ENCODE data around the gene AK1.

AK1 gene

DNA sequence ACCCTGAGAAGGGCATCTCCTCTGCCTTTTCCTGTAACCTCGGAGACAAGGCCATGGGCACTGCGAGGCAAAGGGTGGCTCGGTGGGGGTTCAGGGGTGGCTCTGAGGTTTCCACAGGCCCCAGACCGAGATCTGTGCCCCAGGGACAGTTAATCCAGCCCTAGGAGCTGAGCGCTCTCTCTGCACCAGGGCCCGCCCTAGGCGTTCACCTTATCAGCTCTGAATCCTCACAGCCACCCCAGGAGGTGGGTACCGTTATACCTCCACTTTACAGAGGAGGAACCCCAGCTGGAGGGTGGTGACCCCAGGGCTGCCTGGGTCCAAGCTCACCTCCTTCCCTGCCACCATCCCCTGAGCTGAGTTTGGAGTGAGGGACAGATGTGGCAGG, 20.8 kb downstream of the AK1 start:
- no peaks in the 10 kb centered on the region for H3K9me3 ChIP-seq
- H3K27ac ChIP-seq = peak overlapping the region; percentile 80 to 82
- no peaks in the 10 kb centered on the region for H3K27me3 ChIP-seq
- no peaks in the 10 kb centered on the region for H3K36me3 ChIP-seq
- intact Hi-C loops (cut with DNase I; ENCODE audit: low total_unique reads) = no loop called here
- TF ChIP-seq, protein P1, sequence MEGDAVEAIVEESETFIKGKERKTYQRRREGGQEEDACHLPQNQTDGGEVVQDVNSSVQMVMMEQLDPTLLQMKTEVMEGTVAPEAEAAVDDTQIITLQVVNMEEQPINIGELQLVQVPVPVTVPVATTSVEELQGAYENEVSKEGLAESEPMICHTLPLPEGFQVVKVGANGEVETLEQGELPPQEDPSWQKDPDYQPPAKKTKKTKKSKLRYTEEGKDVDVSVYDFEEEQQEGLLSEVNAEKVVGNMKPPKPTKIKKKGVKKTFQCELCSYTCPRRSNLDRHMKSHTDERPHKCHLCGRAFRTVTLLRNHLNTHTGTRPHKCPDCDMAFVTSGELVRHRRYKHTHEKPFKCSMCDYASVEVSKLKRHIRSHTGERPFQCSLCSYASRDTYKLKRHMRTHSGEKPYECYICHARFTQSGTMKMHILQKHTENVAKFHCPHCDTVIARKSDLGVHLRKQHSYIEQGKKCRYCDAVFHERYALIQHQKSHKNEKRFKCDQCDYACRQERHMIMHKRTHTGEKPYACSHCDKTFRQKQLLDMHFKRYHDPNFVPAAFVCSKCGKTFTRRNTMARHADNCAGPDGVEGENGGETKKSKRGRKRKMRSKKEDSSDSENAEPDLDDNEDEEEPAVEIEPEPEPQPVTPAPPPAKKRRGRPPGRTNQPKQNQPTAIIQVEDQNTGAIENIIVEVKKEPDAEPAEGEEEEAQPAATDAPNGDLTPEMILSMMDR (IDR thresholded peaks at IDR 0.05) = no peak
- no peak overlapping the region for H3K4me3 ChIP-seq
- H3K4me1 ChIP-seq = peaks cover 5 to 88% (median 46%) of the 10 kb centered on the region in 4 donors
- no peak for DNase-seq

DNA sequence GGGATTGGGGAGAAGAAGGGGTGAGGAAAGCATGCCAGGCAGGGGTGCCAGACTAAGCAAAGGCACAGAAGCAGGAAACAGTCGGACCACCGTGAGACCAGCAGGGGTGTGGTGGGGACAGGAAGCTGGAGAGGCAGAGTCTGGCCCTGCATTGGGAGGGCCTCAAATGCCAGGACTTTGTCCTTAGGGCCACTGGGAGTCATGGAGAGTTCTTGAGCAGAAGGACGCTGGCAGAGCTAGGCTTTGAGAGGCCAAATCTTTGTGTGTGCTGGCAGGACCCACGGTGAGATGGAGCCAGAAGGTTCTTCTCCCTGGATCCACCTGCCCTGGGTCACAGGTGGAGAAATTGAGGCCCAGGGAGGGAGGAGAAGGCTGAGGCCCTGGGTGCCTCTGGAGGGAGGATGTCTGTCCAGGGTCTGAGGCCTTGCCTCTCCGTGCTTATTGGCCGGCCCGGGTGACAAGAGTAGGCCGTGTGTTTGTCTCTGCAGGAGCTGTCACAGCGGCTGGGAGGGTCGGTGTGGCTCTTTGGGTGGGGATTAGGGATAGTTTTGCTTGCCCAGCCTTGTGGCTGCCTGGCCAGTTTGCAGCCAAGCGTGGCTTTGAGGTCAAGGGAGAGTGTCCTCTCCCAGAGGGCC, 21.3 kb downstream of the AK1 start:
- intact Hi-C loops (cut with DNase I; ENCODE audit: low total_unique reads) = no loop called here
- Histone ChIP-seq H3K27ac (peak overlapping the region; percentile 80 to 82), H3K9me3 (no peaks in the 10 kb centered on the region), H3K4me1 (peaks cover 5 to 84% (median 48%) of the 10 kb centered on the region in 4 donors), H3K4me3 (no peak overlapping the region), H3K36me3 (no peaks in the 10 kb centered on the region), H3K27me3 (no peaks in the 10 kb centered on the region)
- TF ChIP-seq, protein P1 (IDR thresholded peaks at IDR 0.05) = no peak
- no peak for DNase-seq

DNA sequence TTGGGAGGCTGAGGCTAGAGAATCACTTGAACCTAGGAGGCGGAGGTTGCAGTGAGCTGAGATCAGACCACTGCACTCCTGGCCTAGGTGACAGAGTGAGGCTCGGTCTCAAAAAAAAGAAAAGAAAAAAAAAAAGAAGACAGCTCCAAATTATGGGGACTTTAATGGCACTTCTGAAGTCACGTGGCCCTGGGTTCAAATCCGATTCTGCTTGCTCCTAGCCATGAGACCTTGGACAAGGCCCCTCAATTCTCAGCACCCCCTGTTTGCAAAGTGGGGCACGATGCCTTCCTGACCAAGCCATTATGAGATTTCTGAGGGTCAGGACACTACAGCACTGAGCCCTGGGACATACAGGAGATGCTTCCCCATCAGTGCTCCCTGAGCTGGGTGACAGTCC, 22.0 kb downstream of the AK1 start:
- Histone ChIP-seq H3K9me3 (no peaks in the 10 kb centered on the region), H3K4me3 (no peak overlapping the region), H3K4me1 (peaks cover 5 to 78% (median 50%) of the 10 kb centered on the region in 4 donors), H3K27me3 (no peaks in the 10 kb centered on the region), H3K27ac (peak overlapping the region; percentile 80 to 82), H3K36me3 (no peaks in the 10 kb centered on the region)
- TF ChIP-seq, protein P1 (IDR thresholded peaks at IDR 0.05) = no peak
- DNase-seq = no peak
- intact Hi-C loops (cut with DNase I; ENCODE audit: low total_unique reads) = no loop called here

DNA sequence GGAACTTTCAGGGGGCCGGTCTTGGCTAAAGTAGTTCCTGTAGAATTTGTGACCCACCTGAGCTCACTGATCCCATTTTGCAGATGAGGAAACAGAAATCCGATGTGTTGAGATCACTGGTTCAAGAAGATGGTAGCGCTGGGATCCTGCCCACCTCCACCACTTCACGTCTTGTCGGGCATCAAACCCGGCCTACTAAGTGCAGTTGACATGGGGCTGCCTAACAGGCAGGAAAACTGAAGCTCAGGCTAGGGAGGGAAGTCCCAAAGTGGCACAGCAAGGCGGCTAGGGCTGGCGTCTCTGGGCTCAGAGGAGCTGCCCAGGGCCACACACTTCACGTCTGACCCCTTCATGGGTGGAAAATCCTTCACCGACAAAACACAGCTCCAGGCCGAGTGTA, 22.5 kb downstream of the AK1 start:
- Histone ChIP-seq H3K4me3 (peak overlapping the region; percentile 54 to 71), H3K27ac (peak overlapping the region; percentile 80 to 82), H3K9me3 (no peaks in the 10 kb centered on the region), H3K27me3 (no peaks in the 10 kb centered on the region), H3K36me3 (peaks cover 0 to 5% (median 5%) of the 10 kb centered on the region in 3 donors), H3K4me1 (peaks cover 5 to 73% (median 50%) of the 10 kb centered on the region in 4 donors)
- DNase-seq = no peak
- TF ChIP-seq, protein P1 (IDR thresholded peaks at IDR 0.05) = no peak
- intact Hi-C loops (cut with DNase I; ENCODE audit: low total_unique reads) = no loop called here

DNA sequence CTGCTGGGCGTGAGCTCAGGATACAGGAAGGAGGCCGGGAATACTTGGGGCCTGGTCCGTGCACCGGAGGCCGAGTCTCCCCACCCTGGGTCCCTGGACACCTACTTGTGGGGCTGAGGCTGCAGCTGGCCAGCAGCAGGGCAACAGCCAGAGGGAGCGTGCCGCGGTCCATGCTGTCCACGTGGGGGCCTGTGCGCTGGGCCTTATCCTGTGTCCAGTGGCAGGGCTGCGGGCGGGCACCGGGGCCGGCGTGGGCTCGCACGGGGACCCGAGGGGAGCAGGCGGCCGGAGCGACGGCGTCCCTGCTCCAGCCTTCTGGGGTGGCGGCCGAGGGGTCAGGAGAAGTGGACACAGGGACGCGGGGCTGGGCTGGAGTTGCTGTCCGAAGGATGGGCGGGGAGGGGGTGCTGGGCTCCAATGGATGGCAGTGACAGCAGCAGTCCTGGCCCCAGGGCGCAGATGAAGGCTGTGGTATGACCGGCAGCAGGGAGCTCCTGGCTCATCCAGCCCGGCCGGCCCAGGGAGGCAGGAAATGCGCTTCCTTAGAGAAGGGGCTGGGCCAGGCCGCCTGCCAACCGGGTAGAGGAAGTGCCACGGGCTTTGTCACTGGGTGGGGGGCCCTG, 23.2 kb downstream of the AK1 start, which contains the start of gene ENG:
TSS of gene ENG (minus strand) at position 475 of the 623 bp plus-strand sequence. CDS start at position 172, 303 bp downstream.
- H3K4me1 ChIP-seq = peaks cover 5 to 66% (median 50%) of the 10 kb centered on the region in 4 donors
- peak within 1 kb of the TSS; percentile 80 to 82 for H3K27ac ChIP-seq
- H3K4me3 ChIP-seq = peak within 1 kb of the TSS; percentile 54 to 71
- peaks cover 0 to 4% (median 1%) of the 10 kb centered on the region in 3 donors for H3K9me3 ChIP-seq
- DNase-seq = peak; percentile 78 to 87
- TF ChIP-seq, protein P1 (IDR thresholded peaks at IDR 0.05) = peak; percentile 25 to 31
- H3K36me3 ChIP-seq = peaks cover 0 to 12% (median 10%) of the 10 kb centered on the region in 3 donors
- intact Hi-C loops (cut with DNase I; ENCODE audit: low total_unique reads) = no loop called here
- no peaks in the 10 kb centered on the region for H3K27me3 ChIP-seq

Data from tibial artery (tissue), 4 donors.